ENCODE measurements around the gene CHST10. TPM values are rescaled to one million over a fixed set of nuclear protein-coding genes. Genes with fewer than 3 reads are reported as not detected.

Gene CHST10
- total and polyA plus RNA-seq, 8 donors = 1.7 to 6.5 (median 3.8) TPM

GRCh38 chr2:100427111-100427510, 9.6 kb upstream of the CHST10 start:
- Histone ChIP-seq H3K36me3 (no peaks in the 10 kb centered on the region), H3K4me3 (no peak overlapping the region), H3K27ac (no peak overlapping the region), H3K27me3 (no peaks in the 10 kb centered on the region), H3K9me3 (no peaks in the 10 kb centered on the region), H3K4me1 (no peaks in the 10 kb centered on the region)
- no peak for TF ChIP-seq CTCF (IDR thresholded peaks at IDR 0.05)
- DNase-seq = no peak
- 75 to 88% methylated on average over 12 of the region's 12 CpGs for WGBS, 2 donors
- no peak for FAIRE-seq
- ATAC-seq = no peak
- intact Hi-C loops (cut with DNase I) = no loop called here

- TF ChIP-seq CTCF (IDR thresholded peaks at IDR 0.05) = no peak
- no peak for ATAC-seq
- no peak for DNase-seq
- Histone ChIP-seq H3K27ac (no peak overlapping the region), H3K36me3 (no peaks in the 10 kb centered on the region), H3K4me1 (no peaks in the 10 kb centered on the region), H3K27me3 (no peaks in the 10 kb centered on the region), H3K9me3 (no peaks in the 10 kb centered on the region), H3K4me3 (no peak overlapping the region)
- 72 to 77% methylated on average over 18 of the region's 18 CpGs for WGBS, 2 donors
- intact Hi-C loops (cut with DNase I) = no loop called here
- FAIRE-seq = no peak
These were observed 8.9 kb upstream of the CHST10 start for GRCh38 chr2:100426384-100426720.

GRCh38 chr2:100425573-100426383, 8.3 kb upstream of the CHST10 start:
- H3K27ac ChIP-seq = no peak overlapping the region
- no peaks in the 10 kb centered on the region for H3K9me3 ChIP-seq
- intact Hi-C loops (cut with DNase I) = no loop called here
- WGBS, 2 donors = 76 to 84% methylated on average over 15 of the region's 15 CpGs
- H3K4me1 ChIP-seq = no peaks in the 10 kb centered on the region
- TF ChIP-seq CTCF (IDR thresholded peaks at IDR 0.05) = no peak
- no peaks in the 10 kb centered on the region for H3K27me3 ChIP-seq
- no peaks in the 10 kb centered on the region for H3K36me3 ChIP-seq
- ATAC-seq (no peak), FAIRE-seq (no peak), DNase-seq (no peak)
- no peak overlapping the region for H3K4me3 ChIP-seq

DNA sequence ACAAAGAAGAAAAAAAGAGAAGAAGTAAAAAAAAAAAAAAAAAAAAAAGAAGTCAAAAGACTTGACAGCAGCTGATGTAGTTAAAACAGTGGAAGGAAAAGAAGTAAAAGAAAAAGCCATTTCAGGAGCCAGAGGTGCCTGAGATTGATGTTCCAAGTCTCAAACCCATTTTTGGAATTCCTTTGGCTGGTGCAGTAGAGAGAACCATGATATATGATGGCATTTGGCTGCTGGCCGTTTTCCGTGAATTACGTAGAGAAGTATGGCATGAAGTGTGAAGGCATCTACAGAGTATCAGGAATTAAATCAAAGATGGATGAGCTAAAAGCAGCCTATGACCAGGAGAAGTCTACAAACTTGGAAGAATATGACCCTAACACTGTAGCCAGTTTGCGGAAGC, 7.6 kb upstream of the CHST10 start:
- TF ChIP-seq CTCF (IDR thresholded peaks at IDR 0.05) = no peak
- FAIRE-seq = no peak

DNA sequence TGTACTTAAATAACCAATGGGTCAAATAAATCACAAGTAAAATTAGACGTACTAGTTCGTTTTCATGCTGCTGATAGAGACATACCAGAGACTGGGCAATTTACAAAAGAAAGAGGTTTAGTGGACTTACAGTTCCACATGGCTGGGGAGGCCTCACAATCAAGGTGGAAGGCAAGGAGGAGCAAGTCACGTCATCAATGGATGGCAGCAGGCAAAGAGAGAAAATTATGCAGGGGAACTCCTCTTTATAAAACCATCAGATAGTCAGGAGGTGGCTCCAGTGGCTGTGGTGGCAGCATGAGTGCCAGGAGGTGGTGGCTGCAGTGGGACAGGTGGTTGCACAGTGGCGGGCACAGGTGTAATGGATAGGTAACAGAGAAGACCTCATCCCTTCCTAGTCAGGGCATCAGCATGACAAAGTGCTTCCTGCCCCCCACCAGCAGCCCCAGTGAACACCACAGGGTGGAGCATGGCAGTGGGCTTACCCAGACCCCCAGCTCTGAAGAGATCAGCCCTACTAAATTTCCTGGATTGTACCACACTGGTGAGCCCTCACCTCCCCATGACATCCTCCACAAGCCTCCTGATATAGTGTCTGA, 6.9 kb upstream of the CHST10 start:
- H3K4me3 ChIP-seq = no peak overlapping the region
- FAIRE-seq (no peak), ATAC-seq (no peak), DNase-seq (no peak)
- no peaks in the 10 kb centered on the region for H3K4me1 ChIP-seq
- no peaks in the 10 kb centered on the region for H3K9me3 ChIP-seq
- H3K36me3 ChIP-seq = no peaks in the 10 kb centered on the region
- H3K27me3 ChIP-seq = no peaks in the 10 kb centered on the region
- H3K27ac ChIP-seq = no peak overlapping the region
- WGBS, 2 donors = 60 to 78% methylated on average over 4 of the region's 4 CpGs
- no peak for TF ChIP-seq CTCF (IDR thresholded peaks at IDR 0.05)
- intact Hi-C loops (cut with DNase I) = no loop called here

More for the DNA sequence above, 7.6 kb upstream of the CHST10 start:
- intact Hi-C loops (cut with DNase I) = no loop called here
- no peak for DNase-seq
- no peak for ATAC-seq
- Histone ChIP-seq H3K27me3 (no peaks in the 10 kb centered on the region), H3K27ac (no peak overlapping the region), H3K4me1 (no peaks in the 10 kb centered on the region), H3K9me3 (no peaks in the 10 kb centered on the region), H3K36me3 (no peaks in the 10 kb centered on the region), H3K4me3 (no peak overlapping the region)
- WGBS, 2 donors = 64% methylated on average over 4 of the region's 4 CpGs

Measured in pancreas (tissue), 10 donors.